Tongue (tissue), 2 donors: ENCODE data around the gene ZNF235. TPM values are rescaled to one million over a fixed set of nuclear protein-coding genes. Genes with fewer than 3 reads are reported as not detected.
"Not testable (repeated sequence)": the region's sequence is repeated elsewhere in the genome, so short reads cannot be mapped to it uniquely, and the experiment has no call there.

Source experiments
- DNase-seq: peaks from one replicate; pipeline ENCODE4 v3.0.0-alpha.2; 2015
- total RNA-seq: library from RNA; depleted of rRNA; stranded (reverse); fragments of >200 nt; gene quantifications from one replicate; pipeline ENCODE4 v1.2.3, GENCODE V29; 2014

The ZNF235 gene
- 10.9 TPM for total RNA-seq

DNA sequence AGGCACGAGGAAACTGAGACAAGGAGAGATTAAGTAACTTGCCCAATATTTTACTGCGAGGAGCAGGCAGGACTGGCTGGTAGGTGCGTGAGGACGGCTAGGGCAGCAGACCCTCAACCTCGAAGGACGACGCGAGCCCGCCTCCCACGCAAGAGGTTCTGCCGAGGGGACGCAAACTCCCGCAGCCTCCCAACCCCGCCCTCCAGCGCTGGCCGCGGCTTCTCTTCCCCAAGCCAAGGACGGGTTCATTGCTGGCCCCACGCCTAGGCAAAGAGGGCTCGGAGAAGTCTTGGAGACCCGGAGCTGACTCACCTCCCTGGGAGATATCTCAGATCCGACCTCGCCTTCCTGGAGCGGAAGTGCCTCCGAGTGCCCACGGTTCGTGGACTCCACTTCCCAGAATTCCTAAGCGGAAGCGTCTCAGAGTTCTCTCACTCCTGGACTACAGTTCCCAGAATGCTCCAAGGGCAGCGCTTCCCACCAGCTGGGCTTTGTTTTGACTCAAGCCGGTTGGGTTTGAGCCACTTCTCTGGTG is at the start of gene ZNF235:
ZNF235 (minus strand) TSS at position 367 of the 535 bp plus-strand sequence. CDS start 1,621 bp downstream, outside the sequence.
- DNase-seq: peak; percentile 98

DNA sequence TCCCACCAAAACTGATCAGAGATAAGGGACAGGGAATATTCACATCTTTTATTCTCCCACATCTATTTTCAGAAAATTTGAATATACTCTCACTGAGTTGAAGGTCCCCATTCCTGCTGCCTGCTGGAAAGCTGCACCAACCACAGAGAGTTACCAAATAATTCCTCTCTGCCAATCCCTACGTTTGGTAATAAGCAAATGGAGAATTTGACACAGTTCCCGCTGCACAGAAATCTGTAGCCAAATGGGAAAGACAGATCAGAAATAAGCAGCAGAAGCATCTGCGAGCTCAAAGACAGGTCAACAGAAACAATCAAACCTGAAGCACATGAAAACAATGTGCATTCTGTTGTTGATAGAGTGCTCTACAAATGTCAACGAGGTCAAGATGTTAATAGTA is 41.7 kb upstream of the ZNF235 start:
- DNase-seq: no peak

DNA sequence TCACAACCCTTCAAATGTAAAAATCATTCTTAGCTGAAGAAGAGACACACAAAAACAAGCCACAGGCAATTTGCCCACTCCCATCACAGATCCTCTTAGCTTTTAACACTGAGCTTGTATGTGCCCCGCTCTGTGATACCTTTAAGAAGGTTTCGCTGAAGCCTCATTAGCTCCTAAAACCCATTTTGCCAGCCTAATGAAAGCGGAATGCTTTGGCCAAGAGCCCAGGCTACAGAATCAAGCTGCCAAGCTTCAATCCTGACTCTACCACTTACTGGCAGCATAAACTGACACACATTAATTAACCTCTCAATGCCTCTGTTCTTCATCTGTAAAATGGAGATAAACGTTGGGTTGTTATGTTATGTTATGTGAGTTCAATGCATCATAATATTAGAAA is 41.1 kb upstream of the ZNF235 start:
- no peak for DNase-seq

DNA sequence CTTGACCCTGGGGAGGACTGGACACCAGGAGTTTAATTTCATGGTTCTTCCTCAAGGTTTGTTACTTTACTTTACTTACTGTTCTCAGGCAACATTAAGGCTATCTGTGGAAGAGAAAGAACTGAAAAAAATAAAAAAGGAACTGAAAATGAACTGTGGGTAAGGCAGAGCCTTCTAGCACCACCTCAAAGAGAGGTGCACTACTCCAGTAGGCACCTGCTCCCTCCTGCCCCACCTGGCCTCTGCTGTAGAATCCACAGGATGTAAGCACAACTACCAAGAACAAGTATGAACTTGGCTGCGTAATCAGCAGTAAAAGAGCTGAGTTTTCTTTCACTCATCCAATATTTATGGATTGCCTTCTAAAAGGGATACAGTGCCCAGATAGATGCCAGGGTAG is 39.4 kb upstream of the ZNF235 start:
- no peak for DNase-seq

DNA sequence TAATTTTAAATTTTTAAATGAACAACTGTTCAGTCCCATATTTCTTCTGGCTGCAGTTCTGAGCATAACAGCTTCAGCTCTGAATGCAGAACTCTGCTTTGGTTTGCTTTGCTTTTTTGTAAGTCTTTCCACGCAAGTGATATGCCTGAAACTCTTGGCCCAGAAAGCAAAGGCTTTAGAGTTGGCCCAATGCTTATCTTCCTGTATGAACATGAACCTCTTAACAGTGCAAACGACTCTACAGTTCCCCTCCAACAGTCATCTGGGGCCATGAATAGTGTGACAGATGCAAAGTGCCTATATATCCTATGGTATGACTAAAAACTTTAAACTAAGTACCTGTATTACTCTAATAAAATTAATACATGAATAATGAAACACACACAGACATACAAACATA is 37.0 kb upstream of the ZNF235 start:
- DNase-seq: no peak

DNA sequence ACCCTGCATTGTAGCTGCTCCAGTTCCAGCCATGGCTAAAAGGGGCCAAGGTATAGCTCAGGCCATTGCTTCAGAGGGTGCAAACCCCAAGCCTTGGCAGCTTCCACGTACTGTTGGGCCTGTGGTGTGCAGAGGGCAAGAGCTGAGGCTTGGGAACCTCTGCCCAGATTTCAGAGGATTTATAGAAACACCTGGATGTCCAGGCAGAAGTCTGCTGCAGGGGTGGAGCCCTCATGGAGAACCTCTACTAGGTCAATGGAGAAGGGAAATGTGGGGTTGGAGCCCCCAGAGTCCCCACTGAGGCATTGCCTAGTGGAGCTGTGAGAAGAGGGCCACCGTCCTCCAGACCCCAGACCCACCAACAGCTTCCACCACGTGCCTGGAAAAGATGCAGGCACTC is 29.8 kb upstream of the ZNF235 start:
- DNase-seq: not testable (repeated sequence)

DNA sequence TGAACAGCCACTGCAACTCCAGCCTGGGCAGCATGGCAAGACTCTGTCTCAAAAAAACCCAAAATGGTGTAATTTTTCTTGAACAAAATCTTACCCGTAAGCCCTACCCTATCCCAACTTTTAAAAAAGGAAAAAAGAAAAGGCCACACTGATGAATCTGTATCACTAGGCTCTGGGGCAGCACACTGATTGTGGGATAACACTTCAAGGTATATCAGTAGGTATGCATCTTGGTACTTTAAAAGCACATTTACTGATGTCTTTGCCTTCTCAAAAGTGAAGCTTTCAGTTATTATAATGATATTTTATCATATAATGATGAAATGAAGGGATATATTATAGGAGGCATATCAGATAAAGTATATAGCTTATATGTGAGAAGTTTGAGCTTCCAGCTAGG is 27.3 kb upstream of the ZNF235 start:
- no peak for DNase-seq

DNA sequence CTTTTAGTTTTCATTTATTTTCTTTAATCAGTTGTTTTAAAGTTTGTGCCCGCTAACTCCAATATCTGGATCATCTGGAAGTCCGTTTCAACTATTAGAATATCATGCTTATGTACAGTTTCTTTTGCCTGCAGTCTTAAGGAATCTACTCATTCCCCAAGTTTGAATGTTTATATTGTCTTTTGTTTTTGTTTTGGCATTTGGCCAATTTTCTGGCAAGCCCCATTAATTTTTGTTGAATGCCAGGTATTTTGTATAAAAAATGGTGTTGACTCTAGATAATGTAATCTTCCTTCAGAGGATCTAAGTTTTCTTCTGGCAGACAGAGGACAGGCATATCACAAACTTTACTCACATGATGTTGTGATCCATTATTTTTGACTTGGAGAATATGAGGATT is 11.1 kb upstream of the ZNF235 start:
- no peak for DNase-seq

DNA sequence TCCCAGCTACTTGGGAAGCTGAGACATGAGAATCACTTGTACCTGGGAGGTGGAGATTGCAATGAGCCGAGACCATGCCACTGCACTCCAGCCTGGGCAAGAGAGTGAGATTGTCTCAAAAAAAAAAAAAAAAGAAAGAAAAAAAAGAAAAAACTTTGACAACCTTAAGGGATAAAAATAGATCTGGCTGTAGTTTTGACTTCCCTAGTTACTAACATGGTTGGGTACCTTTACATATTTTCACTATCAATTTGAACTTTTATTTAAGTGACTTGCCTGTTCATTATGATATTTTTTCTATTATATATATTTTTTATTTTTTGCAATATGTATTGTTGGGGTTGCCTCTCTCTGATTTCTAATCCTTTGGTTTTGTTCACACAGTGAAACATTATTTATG is 8.4 kb upstream of the ZNF235 start:
- no peak for DNase-seq

DNA sequence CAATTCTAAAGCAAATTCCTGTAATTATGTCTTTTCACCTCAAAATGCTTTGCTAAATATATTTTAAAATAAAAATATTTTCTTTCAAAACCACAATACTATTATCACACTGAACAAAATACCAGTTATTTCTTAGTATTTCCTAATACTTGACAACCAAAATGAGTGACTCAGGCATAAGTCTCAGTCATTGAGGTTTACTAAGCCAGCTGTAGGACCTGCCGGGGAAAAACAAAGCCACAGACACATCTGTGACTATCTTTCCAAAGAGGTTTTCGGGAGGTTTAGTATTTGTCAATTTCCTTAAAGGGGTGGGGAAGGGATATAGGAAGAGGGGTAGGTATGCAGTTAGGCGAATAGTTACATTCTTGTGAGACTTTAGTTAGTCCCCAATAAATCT is 3.2 kb upstream of the ZNF235 start:
- no peak for DNase-seq

DNA sequence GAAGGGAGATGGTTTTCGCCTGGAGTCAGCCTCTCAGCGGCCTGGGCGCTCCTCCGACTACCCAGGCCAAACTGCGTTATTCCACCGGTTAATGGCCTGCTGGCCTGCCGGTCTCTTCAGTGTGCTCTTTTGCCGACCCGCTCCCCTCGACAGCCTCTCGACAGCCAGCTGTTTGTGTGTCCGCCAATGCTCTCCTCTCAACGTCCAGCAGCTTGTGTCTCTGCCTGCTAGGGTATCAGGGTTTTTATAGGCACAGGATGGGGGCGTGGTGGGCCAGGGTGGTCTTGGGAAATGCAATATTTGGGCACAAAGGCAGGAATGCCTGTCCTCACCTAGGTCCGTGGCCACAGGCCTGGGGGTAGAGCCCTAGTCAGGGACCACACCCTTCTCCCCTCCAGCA is 1.5 kb upstream of the ZNF235 start:
- DNase-seq: no peak

DNA sequence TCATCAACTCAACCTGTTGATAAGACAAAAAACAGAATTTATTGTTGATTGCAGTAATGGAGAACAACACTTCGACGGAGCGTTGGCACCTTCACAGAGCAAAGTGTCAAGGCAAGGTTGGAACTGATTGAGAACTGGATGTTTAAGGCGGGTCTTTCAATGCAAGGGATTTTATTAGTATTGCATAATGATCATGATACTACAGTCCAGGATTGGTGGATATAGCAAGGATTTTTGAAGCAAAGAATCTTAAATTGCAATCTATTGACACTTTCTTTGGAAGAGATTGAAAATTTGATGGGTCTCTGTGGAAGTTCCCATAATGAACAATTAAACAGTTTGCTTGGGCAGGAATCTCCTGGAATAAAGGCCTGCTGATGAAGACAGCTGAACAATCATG is 632 bp upstream of the ZNF235 start:
- DNase-seq: no peak

DNA sequence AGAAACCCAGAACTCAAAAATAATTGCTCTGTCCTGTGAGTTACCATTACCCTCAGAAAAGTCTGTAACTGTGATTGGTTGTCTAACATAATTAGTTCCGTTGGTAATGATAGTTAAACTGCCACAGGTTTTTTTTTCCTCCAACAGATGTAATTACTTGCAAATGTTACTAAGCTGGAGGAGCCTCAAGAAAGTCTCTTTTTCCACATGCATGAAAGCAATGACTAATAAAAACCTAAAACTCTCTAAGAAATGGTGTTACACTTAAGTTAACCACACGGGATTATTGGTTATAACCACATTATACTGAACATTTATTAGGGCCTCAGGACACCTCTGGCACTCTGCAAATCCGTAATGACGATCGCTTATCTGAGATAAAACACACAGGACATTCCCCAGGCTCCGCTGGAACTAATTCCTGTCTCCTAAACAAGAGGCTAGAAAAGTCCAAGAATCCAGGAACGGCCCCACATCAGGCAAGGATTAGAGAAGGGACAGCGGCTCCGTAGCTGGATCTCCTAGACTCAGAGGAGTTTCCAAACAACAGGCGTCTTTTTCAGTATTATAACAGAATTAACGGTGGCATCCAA is 753 bp downstream of the ZNF235 start:
- DNase-seq: peak; percentile 29

DNA sequence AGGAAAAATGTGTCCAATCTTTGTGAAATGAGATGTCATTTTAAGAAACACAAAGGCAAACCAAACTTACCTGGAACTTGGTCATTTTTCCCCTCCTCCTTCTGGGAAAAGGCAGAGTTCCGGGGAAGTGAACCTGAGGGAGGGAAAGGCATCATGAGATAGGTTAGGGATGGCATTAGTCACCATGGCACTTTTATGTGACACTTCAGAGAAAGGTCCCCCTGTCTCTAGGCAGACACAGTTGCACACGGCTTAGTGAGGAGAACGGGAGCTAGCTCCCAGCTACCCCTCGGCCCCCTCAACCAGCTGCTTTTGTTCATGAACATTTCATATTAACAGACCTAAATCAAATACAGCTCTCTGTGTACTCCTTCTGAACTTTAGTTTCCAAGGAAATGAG is 1.5 kb downstream of the ZNF235 start:
- DNase-seq: peak; percentile 22

DNA sequence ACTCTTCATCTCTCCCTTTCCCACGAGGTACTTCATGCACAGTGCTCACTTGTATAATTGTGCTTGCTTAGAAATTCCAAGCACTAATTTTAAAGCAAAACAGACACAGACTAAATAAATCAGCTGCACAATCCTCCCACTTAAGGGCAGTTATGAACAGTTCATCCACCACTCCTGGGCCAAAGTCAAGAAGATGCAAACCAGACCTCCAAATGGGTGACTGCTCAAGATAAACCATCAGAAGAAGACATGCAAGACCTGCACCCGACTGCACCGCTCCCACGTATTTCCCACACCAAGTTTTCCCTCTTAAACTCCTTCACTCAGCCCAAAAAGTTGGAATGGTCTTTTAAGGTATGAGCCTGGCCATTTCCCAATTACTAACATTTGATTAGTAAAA is 19.9 kb downstream of the ZNF235 start:
- no peak for DNase-seq

DNA sequence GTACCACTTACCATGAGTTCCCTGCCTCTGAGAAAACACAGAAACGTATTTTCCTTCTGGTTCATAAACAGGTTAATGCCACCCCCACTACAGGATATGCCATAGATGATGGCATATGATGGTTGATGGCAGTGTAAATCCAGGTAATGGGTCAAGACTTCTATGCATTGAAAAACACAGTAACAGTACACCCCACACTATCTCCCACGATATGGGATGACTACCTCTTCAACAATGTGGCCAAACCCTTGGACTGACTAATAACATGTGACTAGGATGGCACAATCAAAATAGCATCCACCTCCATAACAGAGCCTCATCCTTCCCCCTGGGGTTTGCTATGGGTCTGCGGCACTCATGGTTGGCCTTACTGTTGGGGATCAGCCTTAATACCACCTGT is 22.0 kb downstream of the ZNF235 start:
- DNase-seq: no peak

DNA sequence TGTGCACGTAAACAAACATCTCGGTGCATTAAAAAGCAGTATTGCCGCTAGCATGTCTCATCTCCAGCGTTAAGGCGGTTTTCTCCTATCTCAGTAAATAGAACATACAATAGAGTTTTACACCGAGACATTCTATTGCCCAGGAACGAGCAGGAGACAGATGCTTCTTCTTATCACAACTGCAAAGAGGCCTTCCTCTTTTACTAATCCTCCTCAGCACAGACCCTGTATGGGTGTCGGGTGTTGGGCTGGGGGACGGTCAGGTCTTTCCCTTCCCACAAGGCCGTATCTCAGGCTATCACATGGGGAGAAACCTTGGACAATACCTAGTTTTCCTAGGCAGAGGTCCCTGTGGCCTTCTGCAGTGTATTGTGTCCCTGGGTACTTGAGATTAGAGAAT is 23.9 kb downstream of the ZNF235 start:
- no peak for DNase-seq

DNA sequence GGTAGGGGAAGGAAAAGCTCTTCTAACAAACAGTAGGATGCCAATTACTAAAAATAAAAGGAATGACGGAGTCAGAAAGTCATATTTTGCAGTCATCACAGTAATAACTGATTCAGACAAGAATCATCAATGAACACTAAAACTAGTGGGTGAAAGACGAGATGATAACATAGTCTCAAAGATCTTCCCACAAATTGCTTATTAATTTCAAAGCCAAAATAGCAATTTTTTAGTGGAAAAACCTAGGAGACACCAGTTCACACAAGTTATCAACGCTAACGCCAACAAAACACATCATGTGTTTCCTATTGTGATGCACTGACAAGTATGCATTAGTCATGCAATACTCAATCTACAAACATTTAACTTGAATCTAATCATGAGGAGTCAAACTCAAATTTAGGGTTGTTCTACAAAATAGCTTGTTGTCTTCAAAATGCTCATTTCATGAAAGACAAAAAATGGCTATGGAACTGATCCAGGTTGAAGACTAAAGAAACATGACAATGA is 26.6 kb downstream of the ZNF235 start:
- no peak for DNase-seq

DNA sequence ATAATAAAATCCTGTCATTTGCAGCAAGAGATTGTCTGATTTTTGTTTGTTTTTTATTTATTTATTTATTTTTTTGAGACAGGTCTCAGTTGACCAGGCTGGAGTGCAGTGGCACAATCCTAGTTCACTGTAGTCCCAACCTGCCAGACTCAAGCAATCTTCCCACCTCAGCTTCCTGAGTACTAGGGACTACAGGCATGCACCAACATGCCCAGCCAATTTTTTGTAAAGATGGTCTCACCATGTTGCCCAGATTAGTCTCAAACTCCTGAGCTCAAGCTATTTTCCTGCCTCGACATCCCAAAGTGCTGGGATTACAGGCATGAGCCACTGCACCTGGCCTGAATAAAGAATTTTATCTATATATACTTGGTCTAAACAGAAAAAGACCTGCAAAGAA is 27.5 kb downstream of the ZNF235 start:
- no peak for DNase-seq

DNA sequence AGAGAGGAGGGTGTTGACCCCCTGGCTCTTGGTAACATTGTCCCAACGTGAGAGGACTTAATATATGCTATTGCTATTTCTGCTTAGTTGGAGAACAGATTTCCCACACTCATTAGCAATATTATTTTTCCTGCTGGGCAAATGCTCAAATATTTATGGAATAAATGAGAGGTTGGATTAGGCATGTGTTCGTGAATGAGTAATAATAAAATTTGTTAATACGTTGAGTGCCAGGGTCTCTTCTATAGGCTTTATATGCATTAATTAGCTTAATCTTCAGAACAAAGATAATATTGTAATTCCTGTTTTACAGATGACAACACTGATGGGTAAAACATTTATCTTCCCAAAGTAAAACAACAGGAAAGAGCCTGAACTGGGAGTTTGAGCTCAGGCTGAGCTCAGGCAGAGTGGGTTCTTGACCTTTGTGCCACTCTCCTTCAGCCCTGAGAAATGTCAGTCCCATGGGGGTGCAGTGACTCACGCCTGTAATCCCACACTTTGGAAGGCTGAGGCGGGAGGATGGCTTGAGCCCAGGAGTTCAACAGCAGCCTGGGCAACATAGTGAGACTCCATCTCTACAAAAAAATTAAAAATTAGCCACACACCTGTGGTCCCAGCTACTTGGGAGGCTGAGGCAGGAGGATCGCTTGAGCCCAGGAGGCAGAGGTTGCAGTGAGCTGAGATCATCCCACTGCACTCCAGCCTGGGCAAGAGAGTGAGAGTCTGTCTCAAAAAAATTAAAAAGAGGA is 44.0 kb downstream of the ZNF235 start:
- no peak for DNase-seq

DNA sequence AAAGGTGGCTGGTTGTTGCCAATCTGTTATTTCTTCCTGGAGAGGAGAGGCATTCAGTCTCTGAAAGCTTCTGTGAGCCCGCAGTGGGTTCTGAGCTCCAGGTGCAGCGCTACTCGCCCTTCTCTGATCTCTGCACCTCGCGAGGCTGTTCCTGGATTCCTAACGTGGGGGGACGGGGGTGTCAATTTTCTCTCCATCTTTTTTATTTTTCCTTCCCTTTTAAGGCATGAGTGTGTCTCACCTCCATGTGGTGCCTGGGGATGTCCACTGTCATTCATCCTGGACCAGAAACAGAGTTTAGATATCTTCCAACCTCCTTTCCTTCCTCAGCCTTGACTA is 44.5 kb downstream of the ZNF235 start:
- peak; percentile 1 for DNase-seq

DNA sequence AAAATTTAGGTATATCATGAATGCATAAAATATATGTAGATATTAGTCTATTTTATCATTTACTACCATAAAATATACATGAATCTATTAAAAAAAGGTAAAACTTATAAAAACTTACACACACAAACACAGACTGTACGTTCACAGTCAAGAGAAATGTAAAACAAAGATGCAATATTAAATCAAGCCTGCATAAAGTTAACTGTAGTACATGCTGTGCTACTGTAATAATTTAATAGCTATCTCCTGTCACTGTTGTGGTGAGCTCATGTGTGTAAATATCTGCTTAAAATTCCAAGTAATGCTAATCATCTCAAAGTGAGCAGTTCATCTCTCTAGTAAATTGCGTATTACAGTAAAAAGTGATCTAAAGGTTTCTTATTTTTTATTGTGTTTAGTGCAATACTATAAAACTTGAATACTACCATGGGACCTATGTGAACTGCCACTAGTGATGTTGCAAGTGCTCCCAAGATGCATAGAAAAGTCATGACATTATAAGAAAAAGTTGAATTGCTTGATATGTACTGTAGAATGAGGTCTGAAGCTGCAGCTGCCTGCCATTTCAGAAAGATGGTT is 45.9 kb downstream of the ZNF235 start:
- no peak for DNase-seq

DNA sequence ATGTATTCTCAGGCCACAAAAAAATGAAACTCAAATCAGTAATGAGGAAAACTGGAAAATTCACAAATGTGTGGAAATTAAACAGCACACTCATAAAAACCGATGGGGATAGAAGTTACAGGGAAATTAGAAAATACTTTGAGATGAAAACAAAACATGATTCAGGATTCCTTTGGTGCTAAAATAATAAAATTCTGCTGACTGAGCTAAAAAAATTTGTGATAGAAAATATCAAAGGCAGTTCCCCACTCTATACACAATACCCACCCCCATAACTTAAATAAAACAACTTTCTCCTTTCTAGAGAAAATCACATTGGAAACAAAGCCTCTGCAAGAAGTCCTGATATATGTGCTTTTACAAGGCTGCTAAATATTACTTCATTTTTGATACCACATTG is 46.7 kb downstream of the ZNF235 start:
- DNase-seq: no peak
